HCT116 (cell line): ENCODE data around the gene SLBP. TPM values are rescaled to one million over a fixed set of nuclear protein-coding genes. Genes with fewer than 3 reads are reported as not detected.

ENCODE experiments used
- ATAC-seq: fragments of 200-7000 bp; cut with Tn5 transposase; 2 replicates; pipeline ENCODE4 v1.9.1; 2020; ENCODE audit warnings: mild to moderate bottlenecking, moderate library complexity
- BruUV-seq: library from RNA; stranded (reverse); fragments of 400-500 nt; replicated peaks from 2 replicates; lab custom pipeline; 2021; lab: Mats Ljungman, UMichigan
- CTCF ChIA-PET: fragments of 300-600 bp; sonication (Branson Sonifier 250); formaldehyde crosslinking; loops from one replicate; lab custom pipeline; 2021; ENCODE audit warnings: antibody characterized with exemption; lab: Charles Lee
- POLR2A ChIA-PET: fragments of 300-600, 350-600 bp; sonication (Branson Sonifier 250); formaldehyde crosslinking; loops from one replicate; lab custom pipeline; 2021; ENCODE audit warnings: antibody characterized with exemption; lab: Charles Lee
- RAD21 ChIA-PET, 2 experiments: fragments of 300-600 bp; sonication (Branson Sonifier 250); formaldehyde crosslinking; loops; one replicate each; lab custom pipeline; 2023; ENCODE audit warnings: low total read pairs in 2 of 2; ENCODE audit not compliant: uncharacterized antibody in 2 of 2, unreplicated experiment in 2 of 2, low non-redundant PET in 1 of 2; lab: Charles Lee
- DNase-seq: peaks from one replicate; pipeline ENCODE4 v3.0.0-alpha.2; 2010; ENCODE audit warnings: low read depth, low spot score
- H2AFZ ChIP-seq: fragments of 200-600 bp; shearing (Covaris generic), sonication (generic); 2 replicates; pipeline ENCODE4 v1.6.1; 2017; ENCODE audit warnings: low read depth, mixed run types, mixed read lengths, antibody characterized with exemption, low read length; ENCODE audit not compliant: poor library complexity, severe bottlenecking
- H3K27ac ChIP-seq: 2 replicates; pipeline ENCODE4 v1.5.1; 2012; ENCODE audit warnings: low read depth, low read length
- H3K27me3 ChIP-seq: fragments of 200-600 bp; sonication (generic); 2 replicates; pipeline ENCODE4 v1.6.1; 2016; ENCODE audit warnings: mixed run types, low read length, mixed read lengths; ENCODE audit not compliant: insufficient read depth
- H3K36me3 ChIP-seq, 2 experiments: fragments of 200-500 bp in 1 of 2; fragments of 200-600 bp in 1 of 2; sonication (Bioruptor generic) in 1 of 2; sonication (generic) in 1 of 2; 2 replicates each; pipeline versions ENCODE4 v1.5.1 to v1.6.1; 2014 to 2016; ENCODE audit warnings: low read length in 2 of 2, inconsistent platforms in 1 of 2, mixed read lengths in 1 of 2, mixed run types in 1 of 2; ENCODE audit not compliant: insufficient read depth in 2 of 2, control insufficient read depth in 1 of 2
- H3K4me1 ChIP-seq, 2 experiments: fragments of 200-600 bp in 1 of 2; sonication (generic) in 1 of 2; 2 replicates each; pipeline versions ENCODE4 v1.5.1 to v1.6.1; 2012 to 2017; ENCODE audit warnings: low read length in 2 of 2, inconsistent platforms in 1 of 2, mild to moderate bottlenecking in 1 of 2, mixed read lengths in 1 of 2, mixed run types in 1 of 2, moderate library complexity in 1 of 2; ENCODE audit not compliant: insufficient read depth in 2 of 2, control insufficient read depth in 1 of 2
- H3K4me2 ChIP-seq: fragments of 200-600 bp; sonication (generic); 2 replicates; pipeline ENCODE4 v1.6.1; 2017; ENCODE audit warnings: mixed run types, low read length, mixed read lengths
- H3K4me3 ChIP-seq, 2 experiments: fragments of 200-600 bp in 1 of 2; sonication (generic) in 1 of 2; replicated peaks in 1 of 2; 2 replicates each; pipeline ENCODE4 v1.5.1; 2011 to 2016; ENCODE audit warnings: low read length in 2 of 2, control low read depth in 1 of 2, low read depth in 1 of 2, mild to moderate bottlenecking in 1 of 2, mixed read lengths in 1 of 2, mixed run types in 1 of 2
- H3K79me2 ChIP-seq: fragments of 200-600 bp; sonication (generic); 2 replicates; pipeline ENCODE4 v1.6.1; 2017; ENCODE audit warnings: mild to moderate bottlenecking, mixed run types, low read length, moderate library complexity, mixed read lengths; ENCODE audit not compliant: insufficient read depth
- H3K9ac ChIP-seq: fragments of 200-600 bp; sonication (generic); 2 replicates; pipeline ENCODE4 v1.6.1; 2016; ENCODE audit warnings: low read length, mixed read lengths
- H3K9me2 ChIP-seq: fragments of 200-600 bp; sonication (generic), shearing (Covaris generic); 2 replicates; pipeline ENCODE4 v1.6.1; 2017; ENCODE audit warnings: mixed run types, mild to moderate bottlenecking, moderate library complexity; ENCODE audit not compliant: insufficient read depth
- H3K9me3 ChIP-seq, 2 experiments: fragments of 200-500 bp in 1 of 2; fragments of 200-600 bp in 1 of 2; sonication (Bioruptor generic) in 1 of 2; sonication (generic) in 1 of 2; 2 replicates each; pipeline ENCODE4 v1.6.1; 2014 to 2017; ENCODE audit warnings: low read length in 2 of 2, mixed read lengths in 2 of 2, inconsistent platforms in 1 of 2, low read depth in 1 of 2, mild to moderate bottlenecking in 1 of 2, mixed run types in 1 of 2, moderate library complexity in 1 of 2; ENCODE audit not compliant: control insufficient read depth in 1 of 2, insufficient read depth in 1 of 2
- H4K20me1 ChIP-seq: fragments of 200-600 bp; sonication (generic), shearing (Covaris generic); 2 replicates; pipeline ENCODE4 v1.6.1; 2017; ENCODE audit warnings: mixed run types, mild to moderate bottlenecking, moderate library complexity; ENCODE audit not compliant: insufficient read depth
- CBX3 ChIP-seq: IDR thresholded peaks from 2 replicates; pipeline ENCODE4 v1.6.1; 2012; ENCODE audit warnings: low read depth
- CEBPB ChIP-seq: IDR thresholded peaks from 2 replicates; pipeline ENCODE4 v1.6.1; 2012; ENCODE audit warnings: low read depth
- CTCF ChIP-seq, 3 experiments: fragments of 200-600 bp in 1 of 3; sonication (generic) in 1 of 3; IDR thresholded peaks in 2 of 3; conservative IDR thresholded peaks in 1 of 3; 2 replicates each; pipeline ENCODE4 v1.5.1; 2012 to 2017; ENCODE audit warnings: low read depth in 2 of 3, low read length in 2 of 3, antibody characterized with exemption in 1 of 3, borderline replicate concordance in 1 of 3, control low read depth in 1 of 3, mild to moderate bottlenecking in 1 of 3, mixed read lengths in 1 of 3, mixed run types in 1 of 3, moderate library complexity in 1 of 3; ENCODE audit not compliant: insufficient read depth in 1 of 3
- EGR1 ChIP-seq: IDR thresholded peaks from 2 replicates; pipeline ENCODE4 v1.6.1; 2012; ENCODE audit warnings: low read depth
- EZH2 ChIP-seq: fragments of 200-600 bp; sonication (generic); IDR thresholded peaks from 2 replicates; pipeline ENCODE4 v1.6.1; 2017; ENCODE audit warnings: antibody characterized with exemption, mixed run types
- EZH2phosphoT487 ChIP-seq: fragments of 200-600 bp; IDR thresholded peaks from 2 replicates; pipeline ENCODE4 v1.6.1; 2018; ENCODE audit warnings: antibody characterized with exemption, borderline replicate concordance
- FOSL1 ChIP-seq: IDR thresholded peaks from 2 replicates; pipeline ENCODE4 v1.6.1; 2012; ENCODE audit warnings: low read depth
- JUND ChIP-seq: IDR thresholded peaks from 2 replicates; pipeline ENCODE4 v1.6.1; 2012
- POLR2A ChIP-seq: IDR thresholded peaks from 2 replicates; pipeline ENCODE4 v1.7.0; 2011; ENCODE audit warnings: borderline replicate concordance; ENCODE audit not compliant: insufficient read depth, insufficient read length; ENCODE audit errors: extremely low read depth
- POLR2AphosphoS5 ChIP-seq: IDR thresholded peaks from 2 replicates; pipeline ENCODE4 v1.6.1; 2011; ENCODE audit warnings: mild to moderate bottlenecking, low read depth, low read length, moderate library complexity
- RAD21 ChIP-seq: IDR thresholded peaks from 2 replicates; pipeline ENCODE4 v1.6.1; 2012; ENCODE audit warnings: low read depth, mild to moderate bottlenecking
- REST ChIP-seq: IDR thresholded peaks from 2 replicates; pipeline ENCODE4 v1.6.1; 2012; ENCODE audit warnings: low read depth
- SP1 ChIP-seq: IDR thresholded peaks from 2 replicates; pipeline ENCODE4 v1.6.1; 2012; ENCODE audit warnings: low read depth
- SRF ChIP-seq: IDR thresholded peaks from 2 replicates; pipeline ENCODE4 v1.6.1; 2012; ENCODE audit warnings: low read depth
- TCF7L2 ChIP-seq: IDR thresholded peaks from 2 replicates; pipeline ENCODE4 v1.7.0; 2011; ENCODE audit warnings: borderline replicate concordance, inconsistent platforms; ENCODE audit not compliant: insufficient read depth, insufficient read length; ENCODE audit errors: extremely low read depth
- ZBTB33 ChIP-seq: IDR thresholded peaks from 2 replicates; pipeline ENCODE4 v1.6.1; 2011; ENCODE audit warnings: mild to moderate bottlenecking, low read length, moderate library complexity; ENCODE audit not compliant: insufficient replicate concordance; ENCODE audit errors: extremely low read depth
- ZNF274 ChIP-seq: fragments of 200-500 bp; sonication (Bioruptor generic); IDR thresholded peaks from 2 replicates; pipeline ENCODE4 v1.6.1; 2014; ENCODE audit warnings: mild to moderate bottlenecking, low read depth, low read length, inconsistent platforms
- intact Hi-C: fragments of 100-400 bp; cut with micrococcal nuclease; formaldehyde crosslinking; loops from 2 replicates; pipeline ENCODE4 v1.10.0; 2022
- total RNA-seq: library from RNA; stranded (reverse); gene quantifications from one replicate; pipeline ENCODE4 v1.2.1, GENCODE V29; 2021; ENCODE audit not compliant: unreplicated experiment

The SLBP gene
- total RNA-seq, 1 experiment from 2014 or later, result 101 TPM

GRCh38 chr4:1683261-1683735, 28.8 kb downstream of the SLBP start:
- peak overlapping the region; percentile 69 for H3K4me2 ChIP-seq
- no peak overlapping the region for H2AFZ ChIP-seq
- H3K27ac ChIP-seq, result no peak overlapping the region
- H3K36me3 ChIP-seq, result no peaks in the 10 kb centered on the region
- H4K20me1 ChIP-seq, result no peaks in the 10 kb centered on the region
- no peaks in the 10 kb centered on the region for H3K9me3 ChIP-seq
- ChIA-PET CTCF (interaction anchor here (1.8 kb wide), 1 partner anchor 10 kb away, joined by 6 read pairs; no protein-coding TSS in a partner anchor), POLR2A (interaction anchor here (1.1 to 1.2 kb wide), 2 partner anchors 10 to 29 kb away, joined by 3 read pairs; partner anchors contain the start of gene SLBP), RAD21 (no interaction called here)
- TF ChIP-seq SRF (no peak), EZH2 (no peak), POLR2A (no peak), ZBTB33 (no peak), REST (no peak), RAD21 (no peak), FOSL1 (no peak), JUND (no peak), EGR1 (no peak), POLR2AphosphoS5 (no peak), TCF7L2 (no peak), ZNF274 (no peak), CBX3 (no peak), CEBPB (no peak), EZH2phosphoT487 (no peak), CTCF (IDR thresholded peaks at IDR 0.05 in 2 of 3, conservative IDR thresholded peaks at IDR 0.05 in 1 of 3; ENCODE audit: borderline replicate concordance in 1 of 3, insufficient read depth in 1 of 3, low read depth in 2 of 3, low read length in 2 of 3) (no peak), SP1 (no peak)
- H3K4me3 ChIP-seq, result peak overlapping the region; percentile 19 to 45; a peak in 3 of 4 replicates
- peaks cover 8 to 23% of the 10 kb centered on the region in 2 experiments; a peak in 3 of 4 replicates for H3K4me1 ChIP-seq
- no peaks in the 10 kb centered on the region for H3K79me2 ChIP-seq
- intact Hi-C loops, result no loop called here
- BruUV-seq, result no TSS peak
- DNase-seq, result no peak
- no peak for ATAC-seq
- 0 out of 2 replicates have a peak overlapping the region, but pooled peaks have one; percentile 56 for H3K9ac ChIP-seq
- H3K27me3 ChIP-seq, result no peaks in the 10 kb centered on the region
- H3K9me2 ChIP-seq, result no peaks in the 10 kb centered on the region
